HG03378 (cell line): ENCODE data around the gene MEIG1.
"Not testable (repeated sequence)": the region's sequence is repeated elsewhere in the genome, so short reads cannot be mapped to it uniquely, and the experiment has no call there.

Source experiments
- ATAC-seq: cut with Tn5 transposase; IDR thresholded peaks from one replicate; pipeline ENCODE4 v1.9.1; 2021; ENCODE audit warnings: mild to moderate bottlenecking, moderate library complexity; ENCODE audit not compliant: unreplicated experiment

Gene MEIG1

GRCh38 chr10:14959221-14960057 lies at the start of gene MEIG1:
MEIG1 (plus strand) TSS chr10:14959388; CDS start chr10:14966469, 7,081 bp downstream.
- peak; percentile 69 for ATAC-seq

GRCh38 chr10:14910953-14911352 lies 48.2 kb upstream of the MEIG1 start:
- ATAC-seq = no peak

GRCh38 chr10:14911801-14912200 lies 47.4 kb upstream of the MEIG1 start:
- ATAC-seq = no peak

- ATAC-seq = no peak
Measured at GRCh38 chr10:14916600-14916999, 42.6 kb upstream of the MEIG1 start.

- no peak for ATAC-seq
Measured at GRCh38 chr10:14917827-14918226, 41.4 kb upstream of the MEIG1 start.

GRCh38 chr10:14918964-14919363 lies 40.2 kb upstream of the MEIG1 start:
- no peak for ATAC-seq

- no peak for ATAC-seq
Measured at GRCh38 chr10:14924013-14924412, 35.2 kb upstream of the MEIG1 start.

- no peak for ATAC-seq
Measured at GRCh38 chr10:14925268-14925667, 33.9 kb upstream of the MEIG1 start.

GRCh38 chr10:14926061-14926470 lies 33.1 kb upstream of the MEIG1 start:
- ATAC-seq = no peak

- peak; percentile 98 for ATAC-seq
Measured at GRCh38 chr10:14926722-14927416, 32.3 kb upstream of the MEIG1 start.

GRCh38 chr10:14930610-14931009 lies 28.6 kb upstream of the MEIG1 start:
- no peak for ATAC-seq

GRCh38 chr10:14936584-14936983 lies 22.6 kb upstream of the MEIG1 start:
- no peak for ATAC-seq

GRCh38 chr10:14938971-14939370 lies 20.2 kb upstream of the MEIG1 start:
- ATAC-seq = peak; percentile 49

GRCh38 chr10:14942147-14942949 lies 16.8 kb upstream of the MEIG1 start:
- ATAC-seq = peak; percentile 75

- ATAC-seq = not testable (repeated sequence)
Measured at GRCh38 chr10:14942950-14943338, 16.2 kb upstream of the MEIG1 start.

- no peak for ATAC-seq
Measured at GRCh38 chr10:14945108-14945507, 14.1 kb upstream of the MEIG1 start.

GRCh38 chr10:14947268-14947667 lies 11.9 kb upstream of the MEIG1 start:
- no peak for ATAC-seq

GRCh38 chr10:14949291-14949690 lies 9.9 kb upstream of the MEIG1 start:
- no peak for ATAC-seq

- no peak for ATAC-seq
Measured at GRCh38 chr10:14952851-14953423, 6.3 kb upstream of the MEIG1 start.

GRCh38 chr10:14953424-14954000 lies 5.7 kb upstream of the MEIG1 start:
- peak; percentile 35 for ATAC-seq
